Adipose tissue (tissue), 3 donors: ENCODE measurements around the gene PXMP4. TPM values are rescaled to one million over a fixed set of nuclear protein-coding genes. Genes with fewer than 3 reads are reported as not detected.

Experiments
- polyA plus RNA-seq, 3 donors: library from polyadenylated mRNA; stranded (reverse); fragments of 200-250 nt; gene quantifications; one replicate each; pipeline ENCODE4 v1.2.3, GENCODE V29; 2013
- donor health status: healthy with polysubstance abuse.
- donor health status: Bipolar disorder and iron deficiency.
- donor health status: healthy.

Gene PXMP4
- polyA plus RNA-seq, 3 donors: 3.1 to 4.8 (median 4.6) TPM

Other genes with a start within 250 kb of the PXMP4 start
- 1 to 10 TPM; 4.1 to 5.8 (median 4.3) TPM for gene CBFA2T2, start 230.2 kb downstream of the PXMP4 start, polyA plus RNA-seq
- gene C20orf144, start 58.0 kb downstream of the PXMP4 start, polyA plus RNA-seq: under 1 TPM; 0.05 to 0.11 (median 0.06) TPM
- 1 to 10 TPM in 1 of 3 donors, under 1 TPM in 2; 0.34 to 3.4 (median 0.61) TPM for gene ACTL10, start 53.4 kb downstream of the PXMP4 start, polyA plus RNA-seq
- 10 to 100 TPM; 14.6 to 25.7 (median 19.6) TPM for gene NECAB3, start 45.9 kb downstream of the PXMP4 start, polyA plus RNA-seq
- 1 to 10 TPM in 2 of 3 donors, under 1 TPM in 1; 0.59 to 2.0 (median 1.3) TPM for gene E2F1, start 33.9 kb downstream of the PXMP4 start, polyA plus RNA-seq
- gene ZNF341, start 11.7 kb upstream of the PXMP4 start, polyA plus RNA-seq: 1 to 10 TPM; 1.4 to 2.0 (median 1.9) TPM
- 100 to 1,000 TPM in 1 of 3 donors, 10 to 100 TPM in 2; 50.9 to 131 (median 97.2) TPM for gene CHMP4B, start 91.0 kb upstream of the PXMP4 start, polyA plus RNA-seq